ENCODE measurements around the gene CGRRF1.

Gene CGRRF1

DNA sequence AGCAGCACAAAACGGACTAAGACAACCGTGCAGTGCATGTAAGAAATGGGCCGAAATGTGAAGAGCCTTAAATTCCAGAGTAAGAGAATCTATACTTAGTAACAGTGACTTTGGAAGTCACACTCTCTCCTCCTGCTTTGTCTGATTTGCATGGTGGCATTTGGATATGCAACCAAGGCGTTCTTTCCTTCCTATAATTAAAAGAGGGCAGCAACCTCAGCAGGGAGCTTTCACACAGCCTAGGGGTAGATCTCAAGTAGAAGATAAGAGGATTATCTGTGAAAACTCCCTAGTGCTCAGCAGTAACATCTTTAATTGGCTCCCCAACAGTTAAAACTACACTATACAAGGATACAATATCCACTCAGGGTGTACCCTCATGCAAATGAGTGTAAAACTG lies 37.4 kb upstream of the CGRRF1 start:
- Histone ChIP-seq H3K4me2 (ENCODE audit: low read length) (no peak overlapping the region), H4K20me1 (ENCODE audit: control insufficient read depth, insufficient read depth, low read depth, low read length) (no peaks in the 10 kb centered on the region), H3K4me1 (ENCODE audit: control insufficient read depth, low read length) (0 out of 2 replicates have a peak, but pooled peaks cover 5% of the 10 kb centered on the region), H3K36me3 (ENCODE audit: control insufficient read depth, low read length) (peaks cover 28% of the 10 kb centered on the region), H3K79me2 (ENCODE audit: control insufficient read depth, low read length) (no peaks in the 10 kb centered on the region), H3F3A (ENCODE audit: control insufficient read depth, insufficient read depth) (0 out of 2 replicates have a peak, but pooled peaks cover 2% of the 10 kb centered on the region), H3K9me2 (replicated peaks; ENCODE audit: control insufficient read depth, low read length) (no peaks in the 10 kb centered on the region), H3K9me3 (ENCODE audit: control insufficient read depth, insufficient read depth, low read length) (peaks cover 5% of the 10 kb centered on the region), H3K27ac (ENCODE audit: low read depth, low read length) (no peak overlapping the region), H3K27me3 (ENCODE audit: control insufficient read depth, low read length) (no peaks in the 10 kb centered on the region), H3K4me3 (ENCODE audit: low read length) (no peak overlapping the region)
- TF ChIP-seq, protein P1, sequence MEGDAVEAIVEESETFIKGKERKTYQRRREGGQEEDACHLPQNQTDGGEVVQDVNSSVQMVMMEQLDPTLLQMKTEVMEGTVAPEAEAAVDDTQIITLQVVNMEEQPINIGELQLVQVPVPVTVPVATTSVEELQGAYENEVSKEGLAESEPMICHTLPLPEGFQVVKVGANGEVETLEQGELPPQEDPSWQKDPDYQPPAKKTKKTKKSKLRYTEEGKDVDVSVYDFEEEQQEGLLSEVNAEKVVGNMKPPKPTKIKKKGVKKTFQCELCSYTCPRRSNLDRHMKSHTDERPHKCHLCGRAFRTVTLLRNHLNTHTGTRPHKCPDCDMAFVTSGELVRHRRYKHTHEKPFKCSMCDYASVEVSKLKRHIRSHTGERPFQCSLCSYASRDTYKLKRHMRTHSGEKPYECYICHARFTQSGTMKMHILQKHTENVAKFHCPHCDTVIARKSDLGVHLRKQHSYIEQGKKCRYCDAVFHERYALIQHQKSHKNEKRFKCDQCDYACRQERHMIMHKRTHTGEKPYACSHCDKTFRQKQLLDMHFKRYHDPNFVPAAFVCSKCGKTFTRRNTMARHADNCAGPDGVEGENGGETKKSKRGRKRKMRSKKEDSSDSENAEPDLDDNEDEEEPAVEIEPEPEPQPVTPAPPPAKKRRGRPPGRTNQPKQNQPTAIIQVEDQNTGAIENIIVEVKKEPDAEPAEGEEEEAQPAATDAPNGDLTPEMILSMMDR (IDR thresholded peaks at IDR 0.05; ENCODE audit: low read depth, low read length, poor library complexity, severe bottlenecking), result no peak
- TF ChIP-seq EZH2phosphoT487 (IDR thresholded peaks at IDR 0.05; ENCODE audit: borderline replicate concordance, low read length), result no peak

DNA sequence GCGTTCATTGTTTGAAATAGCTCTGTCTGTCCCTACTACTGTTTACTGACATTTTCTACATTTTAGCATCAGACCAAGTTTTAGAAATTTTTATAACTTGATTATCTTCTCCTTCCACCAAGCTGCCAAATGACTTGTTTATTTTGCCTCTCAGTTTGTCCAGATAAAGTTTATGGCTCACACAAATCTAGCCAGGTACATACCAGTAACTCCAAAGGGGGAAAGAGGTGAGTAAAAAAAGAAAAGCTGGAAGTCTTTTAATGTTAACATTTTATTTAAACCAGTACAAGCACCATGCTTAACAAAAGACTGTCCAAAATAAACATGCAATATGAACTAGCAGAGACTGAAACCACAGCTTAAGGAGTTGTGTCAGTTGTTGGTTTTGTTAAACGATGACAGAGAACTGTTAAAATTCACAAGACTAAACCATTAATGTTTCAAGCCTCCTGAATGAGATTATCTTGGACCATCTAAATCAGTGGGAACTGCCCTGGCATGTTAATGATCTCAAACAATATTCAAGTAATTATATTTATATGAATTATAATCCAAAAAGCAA lies 35.4 kb upstream of the CGRRF1 start:
- no peaks in the 10 kb centered on the region for H3K79me2 ChIP-seq (ENCODE audit: control insufficient read depth, low read length)
- no peak overlapping the region for H3K27ac ChIP-seq (ENCODE audit: low read depth, low read length)
- no peaks in the 10 kb centered on the region for H3K27me3 ChIP-seq (ENCODE audit: control insufficient read depth, low read length)
- H3K4me1 ChIP-seq (ENCODE audit: control insufficient read depth, low read length), result 0 out of 2 replicates have a peak, but pooled peaks cover 5% of the 10 kb centered on the region
- H3K4me3 ChIP-seq (ENCODE audit: low read length), result no peak overlapping the region
- no peaks in the 10 kb centered on the region for H3K9me3 ChIP-seq (ENCODE audit: control insufficient read depth, insufficient read depth, low read length)
- H3F3A ChIP-seq (ENCODE audit: control insufficient read depth, insufficient read depth), result peaks cover 4% of the 10 kb centered on the region; the same call in 1 of the 2 replicates
- no peak overlapping the region for H3K4me2 ChIP-seq (ENCODE audit: low read length)
- H3K9me2 ChIP-seq (replicated peaks; ENCODE audit: control insufficient read depth, low read length), result no peaks in the 10 kb centered on the region
- H3K36me3 ChIP-seq (ENCODE audit: control insufficient read depth, low read length), result peaks cover 46% of the 10 kb centered on the region
- H4K20me1 ChIP-seq (ENCODE audit: control insufficient read depth, insufficient read depth, low read depth, low read length), result no peaks in the 10 kb centered on the region
- TF ChIP-seq, protein P1 (IDR thresholded peaks at IDR 0.05; ENCODE audit: low read depth, low read length, poor library complexity, severe bottlenecking), result no peak
- no peak for TF ChIP-seq EZH2phosphoT487 (IDR thresholded peaks at IDR 0.05; ENCODE audit: borderline replicate concordance, low read length)

DNA sequence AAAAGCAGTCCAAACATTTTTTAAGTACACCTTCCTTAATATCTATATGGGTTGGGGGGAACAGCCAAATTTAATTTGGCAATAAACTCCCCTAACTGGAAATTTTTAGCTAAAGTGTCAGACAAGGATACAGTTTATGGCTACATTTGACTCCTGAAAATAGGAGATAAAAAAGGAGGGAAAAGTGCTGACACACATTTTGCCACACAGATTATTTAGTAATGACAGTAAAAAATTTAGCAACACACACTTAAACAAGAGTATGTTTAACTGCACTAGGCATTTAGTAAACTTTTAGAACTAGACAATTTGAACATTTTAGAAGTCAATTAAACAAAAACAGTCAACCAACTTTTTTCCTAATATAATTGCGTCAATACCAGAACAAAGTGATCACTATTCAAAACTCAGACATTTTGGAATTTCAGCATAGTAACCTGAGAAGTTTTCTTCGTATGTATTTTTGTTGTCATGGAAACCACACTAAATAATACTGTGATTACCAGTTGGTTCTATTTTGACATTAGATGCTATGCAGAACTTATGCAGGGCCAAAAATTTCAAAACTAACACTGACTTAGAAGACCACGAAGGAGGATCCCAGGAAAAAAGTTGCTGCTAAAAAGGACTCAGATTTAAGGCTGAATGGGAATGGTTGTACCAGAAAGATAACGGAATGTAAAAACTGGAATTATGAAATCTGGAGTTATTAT lies 34.4 kb upstream of the CGRRF1 start:
- H3F3A ChIP-seq (ENCODE audit: control insufficient read depth, insufficient read depth), result peaks cover 4% of the 10 kb centered on the region; the same call in 1 of the 2 replicates
- no peaks in the 10 kb centered on the region for H3K9me2 ChIP-seq (replicated peaks; ENCODE audit: control insufficient read depth, low read length)
- H3K4me2 ChIP-seq (ENCODE audit: low read length), result no peak overlapping the region
- TF ChIP-seq, protein P1 (IDR thresholded peaks at IDR 0.05; ENCODE audit: low read depth, low read length, poor library complexity, severe bottlenecking), result no peak
- no peak overlapping the region for H3K4me3 ChIP-seq (ENCODE audit: low read length)
- H3K36me3 ChIP-seq (ENCODE audit: control insufficient read depth, low read length), result peaks cover 55% of the 10 kb centered on the region
- no peaks in the 10 kb centered on the region for H3K9me3 ChIP-seq (ENCODE audit: control insufficient read depth, insufficient read depth, low read length)
- H3K27me3 ChIP-seq (ENCODE audit: control insufficient read depth, low read length), result no peaks in the 10 kb centered on the region
- no peaks in the 10 kb centered on the region for H3K79me2 ChIP-seq (ENCODE audit: control insufficient read depth, low read length)
- no peak overlapping the region for H3K27ac ChIP-seq (ENCODE audit: low read depth, low read length)
- no peaks in the 10 kb centered on the region for H4K20me1 ChIP-seq (ENCODE audit: control insufficient read depth, insufficient read depth, low read depth, low read length)
- H3K4me1 ChIP-seq (ENCODE audit: control insufficient read depth, low read length), result peaks cover 9% of the 10 kb centered on the region; the same call in 1 of the 2 replicates
